NT2/D1 (cell line): Measurements from ENCODE around the gene PNKP.
"Not testable (repeated sequence)": the region's sequence is repeated elsewhere in the genome, so short reads cannot be mapped to it uniquely, and the experiment has no call there.

ENCODE experiments used
- YY1 ChIP-seq: IDR thresholded peaks from 2 replicates; pipeline ENCODE4 v1.6.1; 2011; ENCODE audit not compliant: insufficient read length, insufficient read depth
- ZNF274 ChIP-seq: IDR thresholded peaks from 2 replicates; pipeline ENCODE4 v1.6.1; 2011; ENCODE audit warnings: mild to moderate bottlenecking, low read depth, low read length

GRCh38 chr19:49819452-49820115 is 47.8 kb downstream of the PNKP start:
- not testable (repeated sequence) for TF ChIP-seq ZNF274, YY1
